ACC112 (cell line): ENCODE data around the gene SPATA21.

Experiments used
- H2AFZ ChIP-seq: fragments of 200-600 bp; sonication (generic); one replicate; pipeline ENCODE4 v1.6.0; 2017; ENCODE audit warnings: antibody characterized with exemption, low read length; ENCODE audit not compliant: unreplicated experiment
- H3K27ac ChIP-seq: fragments of 200-600 bp; sonication (generic); 2 replicates; pipeline ENCODE4 v1.5.1; 2014; ENCODE audit warnings: low read depth, mild to moderate bottlenecking, antibody characterized with exemption, low read length, moderate library complexity
- H3K27me3 ChIP-seq: fragments of 200-600 bp; sonication (generic); 2 replicates; pipeline ENCODE4 v1.6.1; 2014; ENCODE audit warnings: mild to moderate bottlenecking, antibody characterized with exemption, low read length, moderate library complexity, mixed read lengths; ENCODE audit not compliant: insufficient read depth
- H3K36me3 ChIP-seq: fragments of 200-600 bp; sonication (generic); 2 replicates; pipeline ENCODE4 v1.6.1; 2016; ENCODE audit warnings: mild to moderate bottlenecking, antibody characterized with exemption, low read length, moderate library complexity, mixed read lengths; ENCODE audit not compliant: insufficient read depth
- H3K4me1 ChIP-seq: fragments of 200-600 bp; sonication (generic); one replicate; pipeline ENCODE4 v1.6.1; 2016; ENCODE audit warnings: low read length, mixed read lengths; ENCODE audit not compliant: insufficient read depth, unreplicated experiment, control insufficient read depth
- H3K4me3 ChIP-seq: fragments of 200-600 bp; sonication (generic); 2 replicates; pipeline ENCODE4 v1.5.1; 2014; ENCODE audit warnings: mild to moderate bottlenecking, low read depth, low read length
- H3K79me2 ChIP-seq: fragments of 200-600 bp; sonication (generic); one replicate; pipeline ENCODE4 v1.6.0; 2016; ENCODE audit warnings: low read length; ENCODE audit not compliant: control insufficient read depth, unreplicated experiment, insufficient read depth

SPATA21 gene

GRCh38 chr1:16383888-16384287 is 53.3 kb downstream of the SPATA21 start:
- no peak overlapping the region for H2AFZ ChIP-seq
- peaks cover 96% of the 10 kb centered on the region for H3K79me2 ChIP-seq
- no peak overlapping the region for H3K4me3 ChIP-seq
- H3K36me3 ChIP-seq, result no peaks in the 10 kb centered on the region
- H3K27ac ChIP-seq, result peak overlapping the region; percentile 85; the same call in 1 of the 2 replicates
- H3K27me3 ChIP-seq, result no peaks in the 10 kb centered on the region
- peaks cover 45% of the 10 kb centered on the region for H3K4me1 ChIP-seq

DNA sequence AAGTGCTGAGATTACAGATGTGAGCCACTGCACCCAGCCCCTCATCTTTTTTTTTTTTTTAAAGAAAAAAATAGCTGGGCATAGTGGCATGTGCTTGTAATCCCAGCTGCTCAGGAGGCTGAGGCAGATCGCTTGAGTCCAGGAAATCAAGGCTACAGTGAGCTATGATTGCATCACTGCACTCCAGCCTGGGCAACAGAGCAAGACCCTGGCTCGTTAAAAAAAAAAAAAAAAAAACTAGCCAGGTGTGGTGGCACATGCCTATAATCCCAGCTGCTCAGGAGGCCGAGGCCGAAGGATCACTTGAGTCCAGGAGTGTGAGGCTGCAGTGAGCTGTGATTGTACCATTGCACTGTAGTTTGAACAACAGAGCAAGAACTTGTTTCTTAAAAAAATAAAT is 56.4 kb downstream of the SPATA21 start:
- Histone ChIP-seq H3K27me3 (no peaks in the 10 kb centered on the region), H3K4me1 (peaks cover 33% of the 10 kb centered on the region), H3K4me3 (no peak overlapping the region), H3K79me2 (peaks cover 98% of the 10 kb centered on the region), H2AFZ (no peak overlapping the region), H3K27ac (no peak overlapping the region), H3K36me3 (no peaks in the 10 kb centered on the region)

DNA sequence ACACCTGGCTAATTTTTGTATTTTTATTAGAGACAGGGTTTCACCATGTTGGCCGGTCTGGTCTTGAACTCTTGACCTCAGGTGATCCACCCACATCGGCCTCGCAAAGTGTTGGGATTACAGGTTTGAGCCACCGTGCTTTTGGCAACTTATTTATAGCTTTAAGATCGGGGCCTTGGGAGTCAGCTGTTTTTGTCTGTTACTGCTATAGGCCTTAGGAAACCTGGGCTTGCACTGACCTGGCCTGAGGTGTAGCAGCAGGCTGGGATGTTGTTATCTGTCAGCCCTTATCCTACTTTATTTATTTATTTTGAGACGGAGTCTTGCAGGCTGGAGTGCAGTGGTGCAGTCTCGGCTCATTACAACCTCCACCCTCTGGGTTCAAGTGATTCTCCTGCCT is 58.8 kb downstream of the SPATA21 start:
- Histone ChIP-seq H3K4me1 (peaks cover 35% of the 10 kb centered on the region), H3K4me3 (no peak overlapping the region), H2AFZ (no peak overlapping the region), H3K36me3 (no peaks in the 10 kb centered on the region), H3K27ac (no peak overlapping the region), H3K79me2 (peaks cover 97% of the 10 kb centered on the region), H3K27me3 (no peaks in the 10 kb centered on the region)

DNA sequence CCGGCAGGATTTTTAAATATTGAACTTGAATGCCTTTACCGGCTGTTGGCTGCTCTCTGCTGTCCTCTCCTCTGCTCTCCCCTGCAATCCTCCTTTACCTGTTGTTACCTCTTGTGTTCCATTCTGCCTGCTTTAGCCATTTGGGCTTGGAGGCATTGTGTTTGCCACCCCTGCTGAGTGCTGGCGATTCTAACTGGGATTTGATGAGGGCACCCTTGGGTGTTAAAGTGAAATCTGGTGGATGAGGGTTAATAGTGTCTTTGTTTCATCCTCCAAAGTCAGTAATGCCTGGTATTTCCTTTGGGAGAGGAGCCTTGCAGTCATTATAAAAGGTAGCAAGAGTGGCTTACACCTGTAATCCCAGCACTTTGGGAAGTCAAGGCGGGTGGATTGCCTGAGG is 60.3 kb downstream of the SPATA21 start:
- H3K36me3 ChIP-seq, result no peaks in the 10 kb centered on the region
- H3K4me1 ChIP-seq, result peaks cover 47% of the 10 kb centered on the region
- no peaks in the 10 kb centered on the region for H3K27me3 ChIP-seq
- 0 out of 2 replicates have a peak overlapping the region, but pooled peaks have one; percentile 19 for H3K27ac ChIP-seq
- no peak overlapping the region for H3K4me3 ChIP-seq
- peaks cover 95% of the 10 kb centered on the region for H3K79me2 ChIP-seq
- no peak overlapping the region for H2AFZ ChIP-seq

GRCh38 chr1:16375521-16376340 is 61.5 kb downstream of the SPATA21 start:
- H2AFZ ChIP-seq, result no peak overlapping the region
- H3K79me2 ChIP-seq, result peaks cover 93% of the 10 kb centered on the region
- H3K4me1 ChIP-seq, result peaks cover 56% of the 10 kb centered on the region
- no peaks in the 10 kb centered on the region for H3K27me3 ChIP-seq
- H3K36me3 ChIP-seq, result no peaks in the 10 kb centered on the region
- peak overlapping the region; percentile 92 for H3K27ac ChIP-seq
- H3K4me3 ChIP-seq, result peak overlapping the region; percentile 49

GRCh38 chr1:16374266-16374665 is 63.0 kb downstream of the SPATA21 start:
- Histone ChIP-seq H3K79me2 (peaks cover 92% of the 10 kb centered on the region), H3K27ac (peak overlapping the region; percentile 92), H2AFZ (no peak overlapping the region), H3K4me1 (peaks cover 60% of the 10 kb centered on the region), H3K27me3 (no peaks in the 10 kb centered on the region), H3K36me3 (no peaks in the 10 kb centered on the region), H3K4me3 (no peak overlapping the region)

DNA sequence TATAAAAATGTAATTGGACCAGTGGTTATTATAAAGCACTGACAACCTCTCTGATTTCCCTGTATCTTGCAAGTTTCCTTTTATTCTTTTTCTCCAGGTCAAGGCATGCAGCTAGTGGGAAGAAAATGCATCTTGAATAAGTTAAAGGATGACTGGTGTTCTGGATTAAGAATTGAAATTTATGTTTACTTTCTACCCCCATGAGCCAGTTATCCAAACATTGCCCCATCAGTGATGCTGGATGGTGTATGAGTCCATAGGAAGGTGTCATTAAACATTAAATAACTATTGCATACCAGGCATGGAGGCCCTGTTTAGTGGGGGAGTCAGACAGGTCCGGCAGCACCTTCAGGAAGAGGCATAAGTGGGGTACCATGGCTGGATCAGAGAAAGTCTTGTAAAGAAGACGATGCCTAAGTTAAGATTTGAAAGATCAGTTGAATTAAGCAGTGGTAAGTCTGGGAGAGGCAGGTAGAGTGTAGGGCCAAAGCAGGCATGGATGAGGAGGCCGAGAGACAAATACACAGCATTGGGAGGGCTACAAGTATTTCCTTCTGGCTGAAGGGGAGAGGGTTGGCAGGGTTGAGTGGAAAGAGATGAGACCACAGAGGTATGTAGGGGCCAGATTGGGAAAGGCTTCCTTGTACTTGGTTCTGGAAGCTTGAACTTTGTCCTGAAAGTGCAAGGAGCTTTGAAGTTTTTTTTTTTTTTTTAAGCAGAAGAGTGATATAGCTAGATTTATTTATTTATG is 64.5 kb downstream of the SPATA21 start:
- Histone ChIP-seq H3K79me2 (peaks cover 92% of the 10 kb centered on the region), H3K4me3 (0 out of 2 replicates have a peak overlapping the region, but pooled peaks have one; percentile 35), H3K27ac (peak overlapping the region; percentile 66), H2AFZ (no peak overlapping the region), H3K36me3 (no peaks in the 10 kb centered on the region), H3K4me1 (peaks cover 67% of the 10 kb centered on the region), H3K27me3 (no peaks in the 10 kb centered on the region)

- Histone ChIP-seq H3K4me1 (peaks cover 64% of the 10 kb centered on the region), H3K4me3 (0 out of 2 replicates have a peak overlapping the region, but pooled peaks have one; percentile 35), H3K27me3 (no peaks in the 10 kb centered on the region), H2AFZ (no peak overlapping the region), H3K27ac (peak overlapping the region; percentile 66), H3K36me3 (no peaks in the 10 kb centered on the region), H3K79me2 (peaks cover 83% of the 10 kb centered on the region)
Measured at GRCh38 chr1:16371725-16372124, 65.5 kb downstream of the SPATA21 start.

GRCh38 chr1:16369821-16370220 is 67.4 kb downstream of the SPATA21 start:
- Histone ChIP-seq H3K4me3 (no peak overlapping the region), H3K4me1 (peaks cover 49% of the 10 kb centered on the region), H2AFZ (no peak overlapping the region), H3K27me3 (no peaks in the 10 kb centered on the region), H3K36me3 (no peaks in the 10 kb centered on the region), H3K79me2 (peaks cover 64% of the 10 kb centered on the region), H3K27ac (no peak overlapping the region)

DNA sequence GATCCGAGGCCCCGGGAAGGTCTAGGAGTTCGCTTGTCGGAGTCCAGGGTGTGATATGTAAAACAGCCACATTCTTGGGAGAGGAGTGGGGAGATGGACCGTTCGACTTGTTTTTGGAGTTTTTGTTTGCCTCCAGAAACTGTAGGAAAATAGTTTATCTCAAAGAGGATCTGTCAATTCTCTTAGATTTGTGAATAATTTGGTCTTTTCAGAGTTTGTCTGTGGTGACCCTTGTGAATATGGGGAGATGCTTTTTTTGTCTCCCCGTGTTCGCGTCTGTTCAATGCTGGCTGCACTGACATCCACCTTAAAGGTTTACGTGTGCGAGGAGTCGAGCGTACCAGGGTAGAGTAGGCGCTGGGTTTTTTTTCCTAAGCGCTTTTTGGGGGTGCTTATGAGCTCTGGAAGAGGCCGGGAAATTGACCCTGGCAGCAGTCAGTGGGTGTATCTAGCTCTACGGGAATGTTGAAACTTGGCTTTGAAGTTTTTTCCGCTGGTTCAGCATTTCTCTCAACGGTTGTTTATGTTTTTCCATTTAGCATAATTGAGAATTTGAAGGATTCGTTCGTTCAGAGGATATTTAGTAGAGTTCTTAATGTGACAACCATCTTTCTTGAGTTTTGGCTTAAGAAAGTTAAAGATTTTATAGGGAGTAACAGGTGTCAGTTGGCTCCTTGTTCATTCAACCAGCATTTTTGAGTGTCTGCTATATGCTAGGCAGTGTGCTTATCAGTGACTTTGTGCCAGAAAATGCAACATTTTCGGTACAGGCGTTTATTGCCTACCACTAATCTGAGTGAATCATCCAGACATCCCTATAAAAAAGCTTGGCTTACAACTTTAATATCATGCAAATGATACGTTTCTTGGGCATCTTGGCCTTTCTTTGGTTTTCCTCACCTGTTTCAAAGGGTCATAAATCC is 69.0 kb downstream of the SPATA21 start:
- H3K27me3 ChIP-seq, result no peaks in the 10 kb centered on the region
- H3K27ac ChIP-seq, result peak overlapping the region; percentile 89
- H3K36me3 ChIP-seq, result no peaks in the 10 kb centered on the region
- H3K79me2 ChIP-seq, result peaks cover 52% of the 10 kb centered on the region
- peaks cover 41% of the 10 kb centered on the region for H3K4me1 ChIP-seq
- H3K4me3 ChIP-seq, result peak overlapping the region; percentile 80
- H2AFZ ChIP-seq, result no peak overlapping the region
